ENCODE measurements around the gene ORAI2.

Gene ORAI2

DNA sequence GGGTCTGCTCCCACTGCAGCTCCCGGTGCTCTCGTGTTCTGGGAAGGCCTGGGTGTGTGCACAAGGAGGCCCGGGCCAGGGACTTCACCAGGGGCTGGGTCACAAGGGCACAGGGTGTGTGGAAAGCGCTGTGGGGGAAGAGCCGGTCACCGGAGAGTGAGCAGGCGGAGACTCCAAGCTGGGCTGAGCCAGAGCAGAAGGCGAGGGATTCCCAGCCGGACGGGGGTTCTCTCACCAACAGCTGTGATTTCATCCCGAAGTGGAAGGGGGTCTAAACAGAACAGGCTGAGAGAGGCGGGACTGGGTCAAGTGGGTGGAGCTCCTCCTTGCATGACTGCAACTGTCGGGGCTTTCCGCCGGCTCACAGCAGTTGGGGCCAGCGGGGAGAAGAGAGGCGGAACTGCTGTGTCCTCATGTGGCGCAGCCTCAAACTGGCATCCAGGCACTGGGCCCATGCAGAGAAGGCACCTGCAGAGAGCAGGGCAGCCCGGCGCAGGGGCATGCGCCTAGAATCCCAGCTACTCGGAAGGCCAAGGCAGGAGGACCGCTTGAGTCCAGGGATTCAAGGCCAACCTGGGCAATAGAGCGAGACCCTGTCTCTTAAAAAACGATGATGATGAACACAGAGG lies 7.6 kb upstream of the ORAI2 start:
- Mint-ChIP-seq H3K4me1 (peaks cover 38% of the 10 kb centered on the region), H3K36me3 (ENCODE audit: low read depth) (peaks cover 48% of the 10 kb centered on the region), H3K4me3 (no peak overlapping the region), H3K27ac (peak overlapping the region; percentile 93), H3K9me3 (no peaks in the 10 kb centered on the region), H3K27me3 (ENCODE audit: low read depth, poor library complexity) (no peaks in the 10 kb centered on the region)
- DNase-seq, result peak; percentile 53
- TF ChIP-seq, protein P1, sequence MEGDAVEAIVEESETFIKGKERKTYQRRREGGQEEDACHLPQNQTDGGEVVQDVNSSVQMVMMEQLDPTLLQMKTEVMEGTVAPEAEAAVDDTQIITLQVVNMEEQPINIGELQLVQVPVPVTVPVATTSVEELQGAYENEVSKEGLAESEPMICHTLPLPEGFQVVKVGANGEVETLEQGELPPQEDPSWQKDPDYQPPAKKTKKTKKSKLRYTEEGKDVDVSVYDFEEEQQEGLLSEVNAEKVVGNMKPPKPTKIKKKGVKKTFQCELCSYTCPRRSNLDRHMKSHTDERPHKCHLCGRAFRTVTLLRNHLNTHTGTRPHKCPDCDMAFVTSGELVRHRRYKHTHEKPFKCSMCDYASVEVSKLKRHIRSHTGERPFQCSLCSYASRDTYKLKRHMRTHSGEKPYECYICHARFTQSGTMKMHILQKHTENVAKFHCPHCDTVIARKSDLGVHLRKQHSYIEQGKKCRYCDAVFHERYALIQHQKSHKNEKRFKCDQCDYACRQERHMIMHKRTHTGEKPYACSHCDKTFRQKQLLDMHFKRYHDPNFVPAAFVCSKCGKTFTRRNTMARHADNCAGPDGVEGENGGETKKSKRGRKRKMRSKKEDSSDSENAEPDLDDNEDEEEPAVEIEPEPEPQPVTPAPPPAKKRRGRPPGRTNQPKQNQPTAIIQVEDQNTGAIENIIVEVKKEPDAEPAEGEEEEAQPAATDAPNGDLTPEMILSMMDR (IDR thresholded peaks at IDR 0.05), result no peak

DNA sequence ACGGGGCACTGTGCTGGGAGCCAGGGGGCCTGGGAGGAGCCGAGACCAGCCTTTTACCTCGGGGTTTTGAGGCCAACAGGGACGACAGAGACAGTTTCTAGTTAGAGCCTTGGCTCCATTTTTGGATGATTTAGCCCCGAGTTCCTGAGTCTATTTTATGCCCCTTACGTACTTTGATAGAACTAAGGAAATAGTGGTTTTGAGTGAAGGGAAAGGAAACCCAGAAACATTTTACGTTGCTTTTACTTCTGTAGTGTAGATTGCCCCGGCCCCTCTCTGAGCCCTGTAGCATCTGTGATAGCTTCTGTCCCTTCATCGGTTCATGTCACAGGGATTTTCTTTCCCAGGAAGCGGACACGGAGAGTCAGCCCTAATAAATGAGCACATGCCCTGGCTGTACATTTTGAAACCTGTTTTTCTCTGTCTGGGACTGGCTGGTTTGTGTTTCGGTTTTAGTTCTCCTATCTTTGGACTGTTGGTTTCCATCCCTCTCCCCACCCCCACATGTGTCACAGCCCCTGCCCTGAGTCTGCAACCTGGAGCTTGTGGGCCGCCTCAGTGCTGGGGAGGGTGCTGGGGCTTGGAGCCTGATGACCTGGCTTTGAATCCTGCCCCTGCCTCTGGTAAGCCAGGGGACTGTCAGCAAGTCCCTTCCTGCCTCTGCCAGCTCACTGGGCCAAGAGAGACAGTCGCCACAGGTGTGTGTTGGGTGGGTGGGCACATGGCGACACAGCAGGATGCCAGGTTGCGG lies 6.9 kb upstream of the ORAI2 start:
- H3K4me3 Mint-ChIP-seq, result no peak overlapping the region
- peak overlapping the region; percentile 93 for H3K27ac Mint-ChIP-seq
- peaks cover 43% of the 10 kb centered on the region for H3K36me3 Mint-ChIP-seq (ENCODE audit: low read depth)
- TF ChIP-seq, protein P1 (IDR thresholded peaks at IDR 0.05), result no peak
- no peaks in the 10 kb centered on the region for H3K9me3 Mint-ChIP-seq
- H3K27me3 Mint-ChIP-seq (ENCODE audit: low read depth, poor library complexity), result no peaks in the 10 kb centered on the region
- peaks cover 45% of the 10 kb centered on the region for H3K4me1 Mint-ChIP-seq
- DNase-seq, result no peak

DNA sequence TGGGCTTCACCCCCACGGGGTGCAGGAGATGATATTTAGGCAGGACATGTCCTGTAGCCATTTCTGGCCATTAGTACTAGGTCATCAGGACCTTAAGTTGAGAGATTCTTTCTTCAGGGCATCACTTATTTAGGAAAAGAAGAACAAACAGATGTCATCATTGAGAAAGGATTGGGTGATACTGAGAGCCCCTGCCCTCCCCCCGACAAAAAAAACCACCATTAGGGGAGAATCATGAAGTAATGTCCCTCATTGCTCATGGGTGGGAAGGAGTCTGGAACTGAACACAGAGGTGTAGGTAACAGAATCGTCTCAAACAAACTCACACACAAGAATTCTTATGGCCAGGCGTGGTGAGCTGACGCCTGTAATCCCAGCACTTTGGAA lies 6.4 kb upstream of the ORAI2 start:
- TF ChIP-seq, protein P1 (IDR thresholded peaks at IDR 0.05), result no peak
- H3K4me3 Mint-ChIP-seq, result no peak overlapping the region
- no peaks in the 10 kb centered on the region for H3K9me3 Mint-ChIP-seq
- peaks cover 43% of the 10 kb centered on the region for H3K36me3 Mint-ChIP-seq (ENCODE audit: low read depth)
- DNase-seq, result no peak
- peaks cover 51% of the 10 kb centered on the region for H3K4me1 Mint-ChIP-seq
- no peak overlapping the region for H3K27ac Mint-ChIP-seq
- H3K27me3 Mint-ChIP-seq (ENCODE audit: low read depth, poor library complexity), result no peaks in the 10 kb centered on the region

DNA sequence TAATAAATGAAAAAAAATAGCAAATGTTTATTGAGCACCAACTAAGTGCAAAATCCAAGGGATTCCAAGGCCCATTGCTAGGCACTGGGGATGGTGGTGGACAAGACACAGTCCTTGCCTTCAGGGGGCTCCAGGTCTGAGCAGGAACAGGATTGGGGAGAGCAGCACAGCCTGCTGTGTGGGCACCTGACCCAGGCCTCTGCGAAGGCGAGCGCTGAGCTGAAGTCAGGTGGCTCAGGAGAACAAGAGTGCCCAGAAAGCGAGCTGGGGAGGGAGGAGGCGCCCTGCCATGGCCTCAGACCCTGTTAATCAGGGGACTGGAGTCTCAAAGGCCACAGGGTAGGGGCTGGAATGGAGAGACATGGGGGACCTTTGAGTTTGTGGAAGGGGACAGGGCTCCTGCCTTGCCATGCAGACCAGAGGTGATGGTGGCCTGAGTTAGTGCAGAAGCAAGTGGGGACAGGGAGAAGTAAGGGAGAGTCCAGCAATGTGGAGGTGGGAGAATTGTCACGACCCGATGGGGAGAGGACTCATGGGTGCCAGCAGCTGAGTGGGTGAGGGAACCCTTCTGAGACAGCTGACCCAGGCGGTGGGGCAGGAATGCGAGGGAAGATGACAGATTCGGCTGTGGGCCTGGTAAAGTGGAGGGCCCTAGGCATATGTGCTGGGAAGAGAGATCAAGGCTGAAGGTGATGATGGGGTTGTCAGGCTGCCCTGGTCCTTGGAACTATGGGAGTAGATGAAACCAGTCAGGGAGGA lies 4.1 kb upstream of the ORAI2 start:
- Mint-ChIP-seq H3K36me3 (ENCODE audit: low read depth) (peaks cover 38% of the 10 kb centered on the region), H3K27me3 (ENCODE audit: low read depth, poor library complexity) (no peaks in the 10 kb centered on the region), H3K9me3 (no peaks in the 10 kb centered on the region), H3K4me3 (no peak overlapping the region), H3K4me1 (peaks cover 51% of the 10 kb centered on the region), H3K27ac (peak overlapping the region; percentile 48)
- TF ChIP-seq, protein P1 (IDR thresholded peaks at IDR 0.05), result no peak
- no peak for DNase-seq

DNA sequence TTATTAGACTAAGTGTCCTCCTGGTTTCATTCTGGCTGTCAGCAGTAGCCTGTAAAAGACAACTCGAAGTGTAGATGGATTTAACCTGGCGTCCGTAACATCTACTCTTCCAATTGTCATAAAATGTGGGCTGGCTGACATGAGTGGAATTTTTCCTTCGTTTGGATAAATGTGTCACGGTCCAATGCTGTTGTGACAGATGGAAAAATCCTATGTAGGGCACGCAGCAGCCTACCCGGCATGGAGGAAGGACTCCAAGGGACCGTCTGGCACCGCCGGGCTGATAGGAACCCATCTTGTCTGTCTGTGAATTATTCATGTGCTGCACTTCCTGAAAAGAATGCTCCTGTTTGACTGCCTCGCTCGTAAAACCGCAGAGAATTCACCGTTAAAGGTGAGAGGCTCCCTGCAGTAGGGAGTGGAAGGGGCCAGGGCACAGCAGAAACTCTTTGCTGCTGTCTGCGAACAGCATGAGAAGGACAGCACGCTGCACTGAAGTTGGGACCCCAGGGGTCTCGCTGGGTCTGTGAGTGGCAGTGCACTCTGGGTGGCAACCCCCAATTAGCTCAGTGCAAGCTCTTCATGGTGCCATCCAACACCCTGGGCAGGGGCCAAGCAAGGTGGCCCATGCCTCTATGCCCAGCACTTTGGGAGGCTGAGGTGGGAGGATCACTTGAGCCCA lies 1.6 kb upstream of the ORAI2 start:
- H3K36me3 Mint-ChIP-seq (ENCODE audit: low read depth), result peaks cover 23% of the 10 kb centered on the region
- TF ChIP-seq, protein P1 (IDR thresholded peaks at IDR 0.05), result no peak
- peak overlapping the region; percentile 82 for H3K4me3 Mint-ChIP-seq
- no peak for DNase-seq
- no peaks in the 10 kb centered on the region for H3K27me3 Mint-ChIP-seq (ENCODE audit: low read depth, poor library complexity)
- H3K9me3 Mint-ChIP-seq, result no peaks in the 10 kb centered on the region
- H3K4me1 Mint-ChIP-seq, result peaks cover 49% of the 10 kb centered on the region
- peak overlapping the region; percentile 93 for H3K27ac Mint-ChIP-seq

All from nephron progenitor cell (in vitro differentiated cells).